Pons (tissue), 1 donor: ENCODE data around the gene DAPK1.

Experiments used
- DNase-seq: peaks from one replicate; pipeline ENCODE4 v3.0.0-alpha.2; 2016; ENCODE audit warnings: low spot score

DAPK1 gene

GRCh38 chr9:87686520-87687090, 188.9 kb downstream of the DAPK1 start:
- peak; percentile 73 for DNase-seq

DNA sequence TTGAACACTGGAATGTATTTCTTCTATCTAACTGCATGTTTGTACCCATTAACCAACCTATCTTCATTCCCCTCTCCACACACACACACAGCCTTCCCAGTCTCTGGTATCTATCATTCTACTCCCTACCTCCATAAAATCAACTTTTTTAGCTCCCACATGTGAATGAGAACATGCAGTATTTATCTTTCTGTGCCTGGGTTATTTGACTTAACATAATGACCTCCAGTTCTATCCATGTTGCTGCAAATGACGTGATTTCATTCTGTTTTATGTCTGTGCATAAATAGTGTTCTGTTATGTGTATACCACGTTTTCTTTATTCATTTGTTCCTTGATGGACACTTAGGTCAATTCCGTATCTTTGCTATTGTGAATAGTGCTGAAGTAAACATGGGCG, 189.5 kb downstream of the DAPK1 start:
- DNase-seq, result no peak

GRCh38 chr9:87694236-87694755, 196.6 kb downstream of the DAPK1 start:
- no peak for DNase-seq

- DNase-seq, result no peak
These were observed 197.9 kb downstream of the DAPK1 start for GRCh38 chr9:87695523-87695922.

DNA sequence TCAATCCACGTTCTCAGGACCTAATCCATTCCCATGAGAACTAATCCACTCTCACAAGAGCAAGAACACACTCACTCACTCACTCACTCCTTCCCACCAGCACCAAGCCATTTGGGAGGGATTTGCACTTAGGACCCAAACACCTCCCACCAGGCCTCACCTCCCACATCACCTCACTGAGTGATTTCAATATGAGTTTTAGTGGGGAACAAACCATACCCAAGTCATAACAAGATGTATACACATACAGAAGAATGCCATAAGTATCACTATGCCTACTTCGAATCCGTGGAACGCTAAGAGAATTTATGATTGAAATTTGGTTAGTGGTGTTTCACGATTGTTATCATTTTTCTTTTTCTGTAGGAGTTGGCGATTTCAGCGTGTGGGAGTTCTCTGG, 199.0 kb downstream of the DAPK1 start:
- DNase-seq, result no peak

DNA sequence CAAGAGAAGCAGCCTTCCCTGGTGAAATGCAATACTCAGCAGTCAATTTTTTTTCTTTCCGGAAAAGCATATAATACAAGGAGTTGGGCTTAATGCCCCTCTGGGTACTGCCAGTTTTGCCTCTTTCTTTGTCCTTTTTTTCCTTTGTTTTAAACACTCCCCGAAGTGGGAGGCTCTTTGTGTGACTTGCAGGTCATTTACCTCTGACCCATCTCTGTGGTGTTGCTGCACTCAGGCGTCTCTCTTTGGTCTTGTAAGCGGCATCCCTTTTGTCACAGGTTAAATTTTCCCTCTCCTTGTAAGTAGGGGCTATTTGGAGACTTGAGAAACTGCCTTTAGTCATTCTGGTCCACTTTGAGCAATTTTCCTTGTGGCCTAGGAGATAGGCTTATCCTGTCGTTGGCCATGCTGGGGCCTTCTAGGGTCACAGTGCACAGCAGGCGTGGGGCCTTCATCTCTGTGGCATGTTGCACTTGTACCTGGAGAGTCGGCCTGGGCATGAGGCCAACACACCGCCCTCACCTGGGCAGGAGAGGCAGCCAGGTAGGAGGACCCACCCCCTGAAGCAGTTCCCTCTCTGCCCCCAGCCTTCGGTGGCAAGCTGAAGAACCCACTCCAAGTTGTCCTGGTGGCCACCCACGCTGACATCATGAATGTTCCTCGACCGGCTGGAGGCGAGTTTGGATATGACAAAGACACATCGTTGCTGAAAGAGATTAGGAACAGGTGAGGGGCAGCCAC, 200.6 kb downstream of the DAPK1 start:
- DNase-seq, result no peak

GRCh38 chr9:87699835-87700234, 202.2 kb downstream of the DAPK1 start:
- DNase-seq, result no peak

GRCh38 chr9:87701491-87701890, 203.8 kb downstream of the DAPK1 start:
- no peak for DNase-seq

- DNase-seq, result no peak
These were observed 204.3 kb downstream of the DAPK1 start for GRCh38 chr9:87701931-87702421.

- no peak for DNase-seq
These were observed 205.3 kb downstream of the DAPK1 start for GRCh38 chr9:87702921-87703320.

DNA sequence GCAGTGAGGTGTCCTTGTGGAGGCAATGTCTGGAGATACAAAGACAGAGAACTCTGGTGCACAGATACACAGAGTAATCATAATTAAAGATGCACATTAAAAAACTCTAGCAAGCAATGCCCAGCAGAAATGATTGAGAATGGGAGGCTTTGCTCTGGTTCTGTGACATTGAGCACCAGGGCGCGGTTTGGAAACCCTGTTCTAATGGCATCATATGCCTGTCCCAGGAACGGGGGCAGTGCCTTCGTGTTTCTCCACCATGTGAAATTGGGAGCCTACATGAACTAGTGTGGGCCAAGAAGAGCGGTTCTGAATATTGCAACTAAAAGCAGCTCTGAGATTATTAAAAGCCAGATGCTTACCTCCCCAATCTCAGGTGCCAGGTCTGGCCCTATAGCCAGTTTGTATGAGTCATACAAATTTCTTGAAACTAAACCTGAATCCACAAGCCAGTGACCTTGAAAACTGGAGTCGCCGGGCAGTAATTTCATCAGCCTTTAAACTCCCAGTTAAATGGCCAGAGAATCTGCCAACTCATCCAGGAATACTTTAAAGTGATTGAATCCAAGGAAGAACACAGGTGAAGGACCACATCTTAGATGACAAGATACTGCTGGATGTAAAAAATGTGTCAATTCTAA, 206.1 kb downstream of the DAPK1 start:
- DNase-seq, result no peak

- no peak for DNase-seq
These were observed 206.7 kb downstream of the DAPK1 start for GRCh38 chr9:87704342-87704741.

GRCh38 chr9:87706066-87706739, 208.5 kb downstream of the DAPK1 start:
- no peak for DNase-seq

GRCh38 chr9:87707805-87708506, 210.3 kb downstream of the DAPK1 start:
- peak; percentile 12 for DNase-seq

DNA sequence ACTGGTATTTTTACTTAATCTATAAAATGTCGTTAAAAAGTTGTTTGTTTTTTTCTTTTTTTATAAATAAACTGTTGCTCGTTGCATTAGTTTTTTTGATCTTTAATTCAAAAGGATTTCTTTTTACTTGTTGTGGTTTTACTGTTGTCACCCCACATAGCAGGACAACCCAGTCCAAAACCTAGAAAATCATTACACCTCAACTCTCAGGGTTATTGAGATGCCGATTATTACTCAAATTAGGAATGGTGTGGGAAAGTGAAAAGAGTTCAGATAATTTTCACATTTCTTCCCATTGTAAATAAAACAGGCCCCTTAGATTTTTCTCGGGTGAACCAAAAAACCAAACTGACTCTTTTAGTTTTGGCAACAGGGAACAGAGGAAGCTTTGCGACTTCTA, 210.9 kb downstream of the DAPK1 start:
- no peak for DNase-seq

DNA sequence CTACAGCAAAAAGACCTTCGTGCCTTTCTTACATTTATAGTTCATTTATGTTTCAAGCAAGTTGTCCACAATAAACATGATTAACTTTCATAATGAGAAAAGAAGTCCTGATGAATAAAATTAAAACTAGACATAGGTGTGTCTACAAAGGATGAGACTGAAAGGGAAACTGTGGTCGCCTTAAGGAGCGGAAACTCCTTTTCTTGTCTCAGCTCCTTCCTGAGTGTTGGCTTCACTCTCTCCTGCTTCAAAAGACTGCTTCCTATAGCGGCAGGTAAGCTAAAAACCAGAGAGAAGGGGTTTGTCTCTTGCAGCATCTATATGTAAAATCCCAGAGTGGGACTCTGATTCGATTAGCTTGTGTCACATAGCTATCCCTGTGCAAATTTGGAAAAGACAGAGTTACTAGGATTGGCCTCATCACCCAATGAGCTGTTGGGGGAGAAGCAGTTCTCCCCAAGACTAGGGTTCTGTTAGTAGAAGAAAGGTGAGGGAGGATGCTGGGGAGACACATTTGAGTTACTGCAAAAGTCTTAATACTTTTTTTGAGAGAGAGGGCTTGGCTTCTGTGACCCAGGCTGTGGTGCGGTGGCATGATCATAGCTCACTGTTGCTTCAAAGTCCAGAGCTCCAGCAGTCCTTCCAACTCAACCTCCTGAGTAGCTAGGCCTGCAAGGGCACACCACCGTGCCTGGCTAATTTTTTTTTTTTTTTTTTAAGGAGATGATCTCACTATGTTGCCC, 211.5 kb downstream of the DAPK1 start:
- DNase-seq, result no peak

DNA sequence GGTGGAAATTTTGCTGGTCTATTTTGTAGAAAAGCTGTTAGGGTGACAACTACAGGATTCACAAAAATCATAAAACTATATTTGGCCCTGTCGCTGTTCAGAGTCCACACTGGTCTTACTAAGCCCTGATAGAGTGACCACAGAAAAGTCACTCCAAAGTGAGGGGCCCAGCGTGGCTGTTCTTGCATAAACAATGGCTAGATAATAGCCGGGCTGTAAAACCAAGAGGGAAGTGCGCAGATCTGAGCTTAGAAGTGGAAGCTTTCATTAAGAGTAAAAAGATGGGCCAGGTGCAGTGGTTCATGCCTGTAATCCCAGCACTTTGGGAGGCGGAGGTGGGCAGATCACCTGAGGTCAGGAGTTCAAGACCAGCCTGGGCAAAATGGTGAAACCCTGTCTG, 212.8 kb downstream of the DAPK1 start:
- DNase-seq, result no peak

DNA sequence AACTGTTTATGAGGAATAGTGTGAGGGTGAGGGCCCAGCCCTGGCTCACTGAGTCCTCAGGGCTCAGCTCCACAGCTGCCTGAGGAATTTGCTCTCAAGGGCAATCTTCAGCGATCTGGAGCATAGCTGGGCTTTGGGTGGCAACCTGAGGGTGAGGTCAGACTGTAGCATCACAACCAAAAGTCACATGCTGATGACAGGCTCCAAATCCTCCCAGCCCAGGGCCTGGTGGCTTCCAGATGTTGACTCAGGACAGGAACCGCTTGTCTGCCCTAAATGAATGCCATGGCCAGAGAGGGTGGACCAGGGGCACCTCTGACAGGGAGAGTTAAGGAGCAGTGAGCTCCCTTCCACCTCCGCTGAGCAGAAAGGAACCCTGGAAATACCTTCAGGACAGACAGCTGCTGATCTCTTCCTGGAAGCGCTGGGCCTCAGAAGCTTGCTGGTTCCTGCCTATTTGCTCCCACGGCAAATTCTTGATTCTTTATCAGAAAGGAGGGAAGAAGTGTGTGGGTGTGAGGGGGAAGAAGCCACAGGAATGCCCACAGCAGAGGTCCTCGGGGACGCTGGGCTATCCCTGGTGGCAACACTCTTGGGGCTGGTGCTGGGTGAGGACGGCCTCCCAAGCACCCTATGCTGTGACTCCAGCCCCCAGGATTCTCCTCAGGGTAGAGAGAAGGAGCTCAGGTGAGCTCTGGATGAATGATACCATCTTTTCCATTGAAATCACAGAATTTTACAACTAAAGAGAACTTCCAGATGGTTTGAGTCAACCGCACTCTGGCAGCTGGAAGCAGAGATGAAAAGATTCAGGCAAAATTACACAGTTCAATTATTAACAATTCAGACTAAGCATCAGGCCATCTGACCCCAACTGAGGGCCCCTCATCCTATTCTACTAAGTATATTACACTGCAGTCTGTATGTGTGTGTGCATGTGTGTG, 214.5 kb downstream of the DAPK1 start:
- no peak for DNase-seq

- DNase-seq, result no peak
These were observed 215.2 kb downstream of the DAPK1 start for GRCh38 chr9:87712801-87713277.
